Stomach (tissue), 9 donors: ENCODE results near the gene TFF1. TPM values are rescaled to one million over a fixed set of nuclear protein-coding genes. Genes with fewer than 3 reads are reported as not detected.

Experiments used
- DNase-seq, 2 donors: peaks; one replicate each; pipeline versions ENCODE4 v3.0.0 to v3.0.0-alpha.2; 2013 to 2019
- H3K27ac ChIP-seq, 5 donors: fragments of 200-600 bp in 4 of 5; sonication (generic) in 4 of 5; one replicate each; pipeline ENCODE4 v1.5.1; 2013 to 2019; ENCODE audit warnings: mild to moderate bottlenecking in 1 of 5, moderate library complexity in 1 of 5
- H3K27me3 ChIP-seq, 3 donors: fragments of 200-600 bp; sonication (generic); one replicate each; pipeline ENCODE4 v1.5.1; 2017 to 2019; ENCODE audit warnings: mixed run types in 1 of 3
- H3K36me3 ChIP-seq, 4 donors: fragments of 200-600 bp; sonication (generic); 1 replicate in 3 of 4; 2 replicates in 1 of 4; pipeline ENCODE4 v1.5.1; 2016 to 2019
- H3K4me1 ChIP-seq, 4 donors: fragments of 200-600 bp; sonication (generic); one replicate each; pipeline ENCODE4 v1.5.1; 2016 to 2019
- H3K4me3 ChIP-seq, 4 donors: fragments of 200-600 bp; sonication (generic) in 3 of 4; one replicate each; pipeline ENCODE4 v1.5.1; 2016 to 2019; ENCODE audit warnings: mild to moderate bottlenecking in 1 of 4
- H3K9me3 ChIP-seq, 4 donors: fragments of 200-600 bp; sonication (generic); one replicate each; pipeline ENCODE4 v1.5.1; 2016 to 2019
- EP300 ChIP-seq: sonication (generic); formaldehyde crosslinking; IDR thresholded peaks from one replicate; pipeline ENCODE4 v1.6.1; 2017; ENCODE audit warnings: antibody characterized with exemption
- POLR2A ChIP-seq, 4 donors: fragments of 450-650 bp; IDR thresholded peaks; one replicate each; pipeline ENCODE4 v1.6.1; 2016; ENCODE audit warnings: antibody characterized with exemption in 4 of 4, control low read depth in 2 of 4, mild to moderate bottlenecking in 1 of 4, moderate library complexity in 1 of 4
- POLR2AphosphoS5 ChIP-seq, 3 donors: sonication (generic); formaldehyde crosslinking; IDR thresholded peaks; one replicate each; pipeline ENCODE4 v1.6.1; 2016; ENCODE audit warnings: antibody characterized with exemption in 3 of 3
- WGBS, 5 donors: extraction: QIAGEN DNeasy Blood & Tissue Kit in 3 of 5; methylation state at CpG; one replicate each; pipeline versions ENCODE4 v1.1.5 to v1.1.7; 2013 to 2018; 5-methylcytosine and 5-hydroxymethylcytosine counted together
- intact Hi-C: fragments of 100-400 bp; cut with DNase I; formaldehyde crosslinking; loops from one replicate; pipeline ENCODE4 v1.15.1; 2023; ENCODE audit warnings: low total_unique reads
- polyA plus RNA-seq, 3 donors: library from polyadenylated mRNA; stranded (reverse); fragments of 200-250 nt; gene quantifications; one replicate each; pipeline ENCODE4 v1.2.3, GENCODE V29; 2013
- total RNA-seq, 5 donors: library from RNA; depleted of rRNA; stranded (reverse); fragments of >200 nt; gene quantifications; one replicate each; pipeline versions ENCODE4 v1.1.0 to v1.2.3, GENCODE V29; 2014 to 2016
- TF ChIP-seq, protein P1 (sequence below), 7 experiments: fragments of 450-650 bp in 4 of 7; fragments of 200-600 bp in 3 of 7; sonication (generic) in 3 of 7; IDR thresholded peaks; one replicate each; pipeline ENCODE4 v1.5.1; 2016 to 2019; ENCODE audit warnings: antibody characterized with exemption in 7 of 7, control low read depth in 2 of 7, mild to moderate bottlenecking in 1 of 7
- donor health status: healthy with polysubstance abuse.
- donor health status: Bipolar disorder and iron deficiency.
- donor health status: healthy.

The TFF1 gene
- total and polyA plus RNA-seq, 8 donors, result 62.4 to 10,944 (median 721) TPM; not detected in 1

GRCh38 chr21:42367367-42368165 lies 1.2 kb upstream of the TFF1 start:
- Histone ChIP-seq H3K27me3 (peaks cover 0 to 54% (median 0%) of the 10 kb centered on the region in 3 donors), H3K4me3 (no peak overlapping the region), H3K27ac (peak overlapping the region in 4 of 5 donors; percentile 52 to 79 (median 69)), H3K4me1 (peaks cover 0 to 20% (median 7%) of the 10 kb centered on the region in 4 donors), H3K36me3 (no peaks in the 10 kb centered on the region), H3K9me3 (no peaks in the 10 kb centered on the region)
- 81 to 88% (median 86%) methylated on average over 14 of the region's 14 CpGs for WGBS, 5 donors
- TF ChIP-seq EP300 (no peak), POLR2A (IDR thresholded peaks at IDR 0.05) (no peak), POLR2AphosphoS5 (IDR thresholded peaks at IDR 0.05) (no peak)
- TF ChIP-seq, protein P1, sequence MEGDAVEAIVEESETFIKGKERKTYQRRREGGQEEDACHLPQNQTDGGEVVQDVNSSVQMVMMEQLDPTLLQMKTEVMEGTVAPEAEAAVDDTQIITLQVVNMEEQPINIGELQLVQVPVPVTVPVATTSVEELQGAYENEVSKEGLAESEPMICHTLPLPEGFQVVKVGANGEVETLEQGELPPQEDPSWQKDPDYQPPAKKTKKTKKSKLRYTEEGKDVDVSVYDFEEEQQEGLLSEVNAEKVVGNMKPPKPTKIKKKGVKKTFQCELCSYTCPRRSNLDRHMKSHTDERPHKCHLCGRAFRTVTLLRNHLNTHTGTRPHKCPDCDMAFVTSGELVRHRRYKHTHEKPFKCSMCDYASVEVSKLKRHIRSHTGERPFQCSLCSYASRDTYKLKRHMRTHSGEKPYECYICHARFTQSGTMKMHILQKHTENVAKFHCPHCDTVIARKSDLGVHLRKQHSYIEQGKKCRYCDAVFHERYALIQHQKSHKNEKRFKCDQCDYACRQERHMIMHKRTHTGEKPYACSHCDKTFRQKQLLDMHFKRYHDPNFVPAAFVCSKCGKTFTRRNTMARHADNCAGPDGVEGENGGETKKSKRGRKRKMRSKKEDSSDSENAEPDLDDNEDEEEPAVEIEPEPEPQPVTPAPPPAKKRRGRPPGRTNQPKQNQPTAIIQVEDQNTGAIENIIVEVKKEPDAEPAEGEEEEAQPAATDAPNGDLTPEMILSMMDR (IDR thresholded peaks at IDR 0.05), result no peak
- DNase-seq, result peak in 1 of 2 donors; percentile 54
- intact Hi-C loops, result no loop called here

GRCh38 chr21:42365770-42366169 lies 565 bp downstream of the TFF1 start:
- Histone ChIP-seq H3K27ac (peak overlapping the region; percentile 23 to 79 (median 71)), H3K4me1 (peaks cover 0 to 20% (median 5%) of the 10 kb centered on the region in 4 donors), H3K4me3 (peak overlapping the region in 3 of 4 donors; percentile 19 to 35 (median 31)), H3K27me3 (peaks cover 0 to 62% (median 0%) of the 10 kb centered on the region in 3 donors), H3K36me3 (no peaks in the 10 kb centered on the region), H3K9me3 (no peaks in the 10 kb centered on the region)
- no peak for DNase-seq
- intact Hi-C loops, result no loop called here
- TF ChIP-seq POLR2A (IDR thresholded peaks at IDR 0.05) (no peak), EP300 (no peak), POLR2AphosphoS5 (IDR thresholded peaks at IDR 0.05) (no peak)
- TF ChIP-seq, protein P1 (IDR thresholded peaks at IDR 0.05), result no peak
- 79 to 89% (median 82%) methylated on average over 5 to 6 of the region's 6 CpGs for WGBS, 5 donors

DNA sequence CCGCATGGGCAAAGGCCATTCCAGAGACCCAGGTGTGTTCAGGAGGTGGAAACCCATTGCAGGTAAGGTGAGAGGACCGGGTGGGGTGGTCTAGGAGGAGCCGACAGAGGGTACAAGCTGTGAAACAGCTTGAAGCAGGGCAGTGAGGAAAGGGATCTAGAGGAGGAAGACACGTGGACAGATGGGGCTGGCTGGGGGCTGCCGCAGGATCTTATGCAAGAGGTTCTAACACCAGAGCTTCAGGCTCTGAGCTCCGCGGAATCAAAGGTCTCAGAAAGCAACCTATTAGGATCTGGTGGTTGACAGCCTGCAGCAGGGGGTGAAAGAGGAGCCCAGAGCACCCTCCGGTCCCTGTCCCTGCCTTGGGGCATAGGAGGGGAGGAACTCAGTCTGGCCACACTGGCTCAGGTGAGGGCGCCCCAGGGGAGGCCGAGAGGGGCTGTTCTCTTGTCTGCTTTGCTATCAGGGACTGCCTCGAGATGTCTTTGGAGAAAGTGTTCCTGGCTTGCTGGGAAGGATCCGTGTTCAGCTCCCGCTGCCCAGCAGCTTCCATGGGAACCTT lies 1.9 kb downstream of the TFF1 start:
- Histone ChIP-seq H3K27ac (peak overlapping the region in 3 of 5 donors; percentile 71 to 79 (median 72)), H3K9me3 (peaks cover 0 to 7% (median 6%) of the 10 kb centered on the region in 4 donors), H3K27me3 (peaks cover 0 to 64% (median 0%) of the 10 kb centered on the region in 3 donors), H3K4me3 (peak overlapping the region in 2 of 4 donors; percentile 31 to 35), H3K4me1 (peaks cover 0 to 20% (median 5%) of the 10 kb centered on the region in 4 donors), H3K36me3 (no peaks in the 10 kb centered on the region)
- TF ChIP-seq EP300 (no peak), POLR2A (IDR thresholded peaks at IDR 0.05) (no peak), POLR2AphosphoS5 (IDR thresholded peaks at IDR 0.05) (no peak)
- TF ChIP-seq, protein P1 (IDR thresholded peaks at IDR 0.05), result no peak
- intact Hi-C loops, result no loop called here
- 78 to 84% (median 81%) methylated on average over 9 to 13 of the region's 13 CpGs for WGBS, 5 donors
- DNase-seq, result no peak

DNA sequence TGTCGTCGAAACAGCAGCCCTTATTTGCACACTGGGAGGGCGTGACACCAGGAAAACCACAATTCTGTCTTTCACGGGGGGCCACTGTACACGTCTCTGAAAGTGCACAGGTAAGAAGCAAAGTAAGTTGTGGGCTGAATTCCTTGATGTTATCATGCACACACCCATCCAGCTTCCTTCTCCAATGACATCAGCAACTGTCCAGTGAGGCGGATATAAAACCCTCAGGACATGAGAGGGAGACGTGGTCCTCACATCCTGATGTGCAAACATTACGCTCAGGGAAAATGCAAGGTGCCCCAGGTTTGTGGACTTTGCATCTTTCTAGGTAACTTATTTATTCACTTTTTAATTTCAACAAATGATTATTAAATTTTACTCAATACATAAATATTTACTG lies 3.0 kb downstream of the TFF1 start:
- peak in 1 of 2 donors; percentile 74 for DNase-seq
- Histone ChIP-seq H3K4me3 (peak overlapping the region in 1 of 4 donors; percentile 31), H3K9me3 (peaks cover 0 to 7% (median 6%) of the 10 kb centered on the region in 4 donors), H3K36me3 (no peaks in the 10 kb centered on the region), H3K27ac (peak overlapping the region in 3 of 5 donors; percentile 27 to 72 (median 54)), H3K4me1 (peaks cover 0 to 20% (median 9%) of the 10 kb centered on the region in 4 donors), H3K27me3 (peaks cover 0 to 74% (median 0%) of the 10 kb centered on the region in 3 donors)
- intact Hi-C loops, result no loop called here
- peak in 1 of 3 donors; percentile 57 for TF ChIP-seq POLR2AphosphoS5 (IDR thresholded peaks at IDR 0.05)
- TF ChIP-seq POLR2A (IDR thresholded peaks at IDR 0.05), result no peak
- WGBS, 5 donors, result 20 to 47% (median 43%) methylated on average over 8 of the region's 8 CpGs
